ENCODE results near the gene PDE9A.

The PDE9A gene

GRCh38 chr21:42642219-42642745 lies 11.1 kb upstream of the PDE9A start:
- DNase-seq (ENCODE audit: low spot score): no peak

- DNase-seq (ENCODE audit: low spot score): no peak
Measured at GRCh38 chr21:42644223-42645208, 8.9 kb upstream of the PDE9A start.

- DNase-seq (ENCODE audit: low spot score): no peak
Measured at GRCh38 chr21:42645211-42646075, 8.0 kb upstream of the PDE9A start.

GRCh38 chr21:42646076-42646825 lies 7.2 kb upstream of the PDE9A start:
- no peak for DNase-seq (ENCODE audit: low spot score)

- DNase-seq (ENCODE audit: low spot score): no peak
Measured at GRCh38 chr21:42646836-42647235, 6.6 kb upstream of the PDE9A start.

- no peak for DNase-seq (ENCODE audit: low spot score)
Measured at GRCh38 chr21:42648606-42649005, 4.8 kb upstream of the PDE9A start.

- no peak for DNase-seq (ENCODE audit: low spot score)
Measured at GRCh38 chr21:42649122-42650032, 4.0 kb upstream of the PDE9A start.

GRCh38 chr21:42650033-42650370 lies 3.4 kb upstream of the PDE9A start:
- no peak for DNase-seq (ENCODE audit: low spot score)

GRCh38 chr21:42650441-42651421 lies 2.7 kb upstream of the PDE9A start:
- no peak for DNase-seq (ENCODE audit: low spot score)

GRCh38 chr21:42651515-42652401 lies 1.7 kb upstream of the PDE9A start:
- DNase-seq (ENCODE audit: low spot score): no peak

GRCh38 chr21:42652527-42653230 lies 742 bp upstream of the PDE9A start:
- DNase-seq (ENCODE audit: low spot score): no peak

- DNase-seq (ENCODE audit: low spot score): no peak
Measured at GRCh38 chr21:42654179-42654912, 925 bp downstream of the PDE9A start.

GRCh38 chr21:42654913-42655795 lies 1.7 kb downstream of the PDE9A start:
- no peak for DNase-seq (ENCODE audit: low spot score)

- DNase-seq (ENCODE audit: low spot score): no peak
Measured at GRCh38 chr21:42655796-42656770, 2.7 kb downstream of the PDE9A start.

- DNase-seq (ENCODE audit: low spot score): no peak
Measured at GRCh38 chr21:42656872-42657271, 3.5 kb downstream of the PDE9A start.

Data from CD4-positive, alpha-beta T cell treated with Interleukin-15 for 4 hours (primary cell).